PFSK-1 (cell line): ENCODE data around the gene DMRTA2.

Source experiments
- POLR2AphosphoS5 ChIP-seq: IDR thresholded peaks from 2 replicates; pipeline ENCODE4 v1.6.1; 2012; ENCODE audit warnings: low read depth, mild to moderate bottlenecking, control low read depth, low read length, moderate library complexity
- TAF1 ChIP-seq: IDR thresholded peaks from 2 replicates; pipeline ENCODE4 v1.6.1; 2012; ENCODE audit warnings: low read length, control low read depth, borderline replicate concordance; ENCODE audit not compliant: insufficient read depth
- TF ChIP-seq, protein P1 (sequence below), 2 experiments: IDR thresholded peaks; 2 replicates each; pipeline versions ENCODE4 v1.6.1 to v1.8.0; 2011 to 2012; ENCODE audit warnings: low read depth in 2 of 2, low read length in 2 of 2, control low read depth in 1 of 2, inconsistent platforms in 1 of 2, mild to moderate bottlenecking in 1 of 2, moderate library complexity in 1 of 2; ENCODE audit not compliant: insufficient read depth in 1 of 2

DNA sequence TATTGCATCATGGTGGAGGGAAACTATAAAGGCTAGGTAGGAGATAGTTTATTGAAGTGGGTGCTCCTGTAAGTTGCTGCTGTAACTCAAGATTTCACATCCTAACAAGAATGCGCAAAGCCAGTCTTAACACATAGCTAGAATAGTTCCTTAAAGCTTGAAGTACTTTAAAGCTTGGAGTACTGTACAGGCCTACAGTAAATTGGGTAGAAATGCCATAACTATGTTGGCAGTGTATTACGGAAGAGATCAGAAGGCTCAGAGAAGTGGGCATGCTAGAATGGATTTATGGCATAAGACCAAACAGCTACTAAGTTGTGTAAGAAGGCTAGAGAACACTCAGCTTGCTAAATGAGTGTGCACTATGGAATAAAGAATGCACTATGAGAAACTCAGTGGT is 44.5 kb downstream of the DMRTA2 start:
- TF ChIP-seq, protein P1, sequence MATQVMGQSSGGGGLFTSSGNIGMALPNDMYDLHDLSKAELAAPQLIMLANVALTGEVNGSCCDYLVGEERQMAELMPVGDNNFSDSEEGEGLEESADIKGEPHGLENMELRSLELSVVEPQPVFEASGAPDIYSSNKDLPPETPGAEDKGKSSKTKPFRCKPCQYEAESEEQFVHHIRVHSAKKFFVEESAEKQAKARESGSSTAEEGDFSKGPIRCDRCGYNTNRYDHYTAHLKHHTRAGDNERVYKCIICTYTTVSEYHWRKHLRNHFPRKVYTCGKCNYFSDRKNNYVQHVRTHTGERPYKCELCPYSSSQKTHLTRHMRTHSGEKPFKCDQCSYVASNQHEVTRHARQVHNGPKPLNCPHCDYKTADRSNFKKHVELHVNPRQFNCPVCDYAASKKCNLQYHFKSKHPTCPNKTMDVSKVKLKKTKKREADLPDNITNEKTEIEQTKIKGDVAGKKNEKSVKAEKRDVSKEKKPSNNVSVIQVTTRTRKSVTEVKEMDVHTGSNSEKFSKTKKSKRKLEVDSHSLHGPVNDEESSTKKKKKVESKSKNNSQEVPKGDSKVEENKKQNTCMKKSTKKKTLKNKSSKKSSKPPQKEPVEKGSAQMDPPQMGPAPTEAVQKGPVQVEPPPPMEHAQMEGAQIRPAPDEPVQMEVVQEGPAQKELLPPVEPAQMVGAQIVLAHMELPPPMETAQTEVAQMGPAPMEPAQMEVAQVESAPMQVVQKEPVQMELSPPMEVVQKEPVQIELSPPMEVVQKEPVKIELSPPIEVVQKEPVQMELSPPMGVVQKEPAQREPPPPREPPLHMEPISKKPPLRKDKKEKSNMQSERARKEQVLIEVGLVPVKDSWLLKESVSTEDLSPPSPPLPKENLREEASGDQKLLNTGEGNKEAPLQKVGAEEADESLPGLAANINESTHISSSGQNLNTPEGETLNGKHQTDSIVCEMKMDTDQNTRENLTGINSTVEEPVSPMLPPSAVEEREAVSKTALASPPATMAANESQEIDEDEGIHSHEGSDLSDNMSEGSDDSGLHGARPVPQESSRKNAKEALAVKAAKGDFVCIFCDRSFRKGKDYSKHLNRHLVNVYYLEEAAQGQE (IDR thresholded peaks at IDR 0.05; ENCODE audit: insufficient read depth in 1 of 2, low read depth in 2 of 2, low read length in 2 of 2), result no peak
- TF ChIP-seq POLR2AphosphoS5 (no peak), TAF1 (no peak)
